B cell (primary cell): Measurements from ENCODE around the gene SPOCD1.

ENCODE experiments used
- EZH2 ChIP-seq: IDR thresholded peaks from 2 replicates; pipeline ENCODE4 v1.6.1; 2012; ENCODE audit warnings: borderline replicate concordance, low read depth, mild to moderate bottlenecking, moderate library complexity, low read length; ENCODE audit not compliant: insufficient read depth, poor library complexity, severe bottlenecking
- TF ChIP-seq, protein P1 (sequence below): fragments of 200-600 bp; IDR thresholded peaks from one replicate; pipeline ENCODE4 v1.8.0; 2022; ENCODE audit warnings: antibody characterized with exemption, mild to moderate bottlenecking

DNA sequence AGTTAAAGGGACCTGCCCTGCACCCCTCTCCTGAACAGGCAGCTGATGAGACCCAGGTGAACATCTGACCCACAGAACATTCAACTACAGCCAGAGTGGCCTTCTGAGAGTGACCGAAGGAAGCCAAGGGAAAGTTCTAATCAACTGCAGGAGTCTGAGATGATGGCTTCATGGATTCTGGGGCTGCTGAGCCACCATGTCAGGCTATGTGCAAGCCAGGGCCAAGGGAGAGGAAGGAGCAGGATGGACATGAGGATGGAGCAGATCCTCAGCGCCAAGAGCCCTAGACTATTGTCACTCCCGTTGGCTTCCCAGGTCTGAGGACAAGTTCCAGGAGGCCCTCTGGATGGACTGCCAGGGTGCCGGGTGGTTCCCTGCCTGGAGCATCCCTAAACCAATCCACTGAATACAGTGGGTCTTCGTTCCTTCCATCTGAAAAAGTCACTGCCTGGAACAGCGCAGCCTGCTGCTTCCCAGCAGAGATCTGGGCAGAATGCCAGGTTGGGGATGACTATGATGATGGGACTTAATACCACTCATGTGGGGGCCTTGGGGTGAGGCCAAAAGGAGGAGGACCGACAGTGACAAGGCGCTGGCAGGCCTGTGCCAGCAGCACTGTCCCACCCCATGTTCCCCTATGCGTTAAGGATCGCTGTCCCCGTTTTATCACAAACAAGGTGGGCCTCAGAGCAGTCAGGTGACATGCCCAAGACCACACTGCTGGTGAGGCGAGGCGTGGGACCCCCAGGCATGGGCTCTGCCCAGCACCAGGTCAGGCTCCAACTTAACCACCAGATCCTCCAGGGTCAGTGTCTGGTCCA is 19.8 kb downstream of the SPOCD1 start:
- TF ChIP-seq, protein P1, sequence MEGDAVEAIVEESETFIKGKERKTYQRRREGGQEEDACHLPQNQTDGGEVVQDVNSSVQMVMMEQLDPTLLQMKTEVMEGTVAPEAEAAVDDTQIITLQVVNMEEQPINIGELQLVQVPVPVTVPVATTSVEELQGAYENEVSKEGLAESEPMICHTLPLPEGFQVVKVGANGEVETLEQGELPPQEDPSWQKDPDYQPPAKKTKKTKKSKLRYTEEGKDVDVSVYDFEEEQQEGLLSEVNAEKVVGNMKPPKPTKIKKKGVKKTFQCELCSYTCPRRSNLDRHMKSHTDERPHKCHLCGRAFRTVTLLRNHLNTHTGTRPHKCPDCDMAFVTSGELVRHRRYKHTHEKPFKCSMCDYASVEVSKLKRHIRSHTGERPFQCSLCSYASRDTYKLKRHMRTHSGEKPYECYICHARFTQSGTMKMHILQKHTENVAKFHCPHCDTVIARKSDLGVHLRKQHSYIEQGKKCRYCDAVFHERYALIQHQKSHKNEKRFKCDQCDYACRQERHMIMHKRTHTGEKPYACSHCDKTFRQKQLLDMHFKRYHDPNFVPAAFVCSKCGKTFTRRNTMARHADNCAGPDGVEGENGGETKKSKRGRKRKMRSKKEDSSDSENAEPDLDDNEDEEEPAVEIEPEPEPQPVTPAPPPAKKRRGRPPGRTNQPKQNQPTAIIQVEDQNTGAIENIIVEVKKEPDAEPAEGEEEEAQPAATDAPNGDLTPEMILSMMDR = no peak
- no peak for TF ChIP-seq EZH2
